IPS-15b (cell line): ENCODE results near the gene LRCH2.

Experiments
- H3K27me3 ChIP-seq: one replicate; pipeline ENCODE4 v1.6.1; 2013; ENCODE audit warnings: low read length; ENCODE audit not compliant: control insufficient read depth, insufficient read depth
- H3K36me3 ChIP-seq: one replicate; pipeline ENCODE4 v1.6.1; 2013; ENCODE audit warnings: low read length; ENCODE audit not compliant: control insufficient read depth, insufficient read depth
- H3K4me1 ChIP-seq: one replicate; pipeline ENCODE4 v1.6.1; 2013; ENCODE audit warnings: mild to moderate bottlenecking, low read length; ENCODE audit not compliant: control insufficient read depth, insufficient read depth
- H3K4me3 ChIP-seq: one replicate; pipeline ENCODE4 v1.5.1; 2013; ENCODE audit warnings: low read depth, low read length
- H3K9ac ChIP-seq: one replicate; pipeline ENCODE4 v1.6.1; 2013; ENCODE audit warnings: low read depth, mild to moderate bottlenecking, low read length
- H3K9me3 ChIP-seq: one replicate; pipeline ENCODE4 v1.6.1; 2013; ENCODE audit warnings: mild to moderate bottlenecking, low read length; ENCODE audit not compliant: control insufficient read depth, insufficient read depth

LRCH2 gene

DNA sequence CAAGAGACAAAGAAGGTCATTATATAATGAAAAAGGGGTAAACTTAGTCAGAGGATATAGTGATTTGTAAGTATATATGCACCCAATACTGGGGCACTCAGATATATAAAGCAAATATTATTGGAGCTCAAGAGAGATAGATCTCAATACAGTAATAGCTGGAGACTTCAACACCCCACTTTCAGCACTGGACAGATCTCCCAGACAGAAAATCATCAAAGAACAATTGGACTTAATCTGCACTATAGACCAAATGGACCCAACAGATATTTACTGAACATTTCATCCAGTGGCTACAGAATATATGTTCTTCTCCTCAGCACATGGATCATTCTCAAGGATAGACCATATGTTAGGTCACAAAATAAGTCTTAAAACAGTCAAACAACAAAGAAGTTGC lies 91.8 kb downstream of the LRCH2 start:
- no peak overlapping the region for H3K4me3 ChIP-seq
- H3K27me3 ChIP-seq = no peaks in the 10 kb centered on the region
- no peaks in the 10 kb centered on the region for H3K4me1 ChIP-seq
- H3K9ac ChIP-seq = no peak overlapping the region
- peaks cover 4% of the 10 kb centered on the region for H3K9me3 ChIP-seq
- H3K36me3 ChIP-seq = peaks cover 6% of the 10 kb centered on the region

DNA sequence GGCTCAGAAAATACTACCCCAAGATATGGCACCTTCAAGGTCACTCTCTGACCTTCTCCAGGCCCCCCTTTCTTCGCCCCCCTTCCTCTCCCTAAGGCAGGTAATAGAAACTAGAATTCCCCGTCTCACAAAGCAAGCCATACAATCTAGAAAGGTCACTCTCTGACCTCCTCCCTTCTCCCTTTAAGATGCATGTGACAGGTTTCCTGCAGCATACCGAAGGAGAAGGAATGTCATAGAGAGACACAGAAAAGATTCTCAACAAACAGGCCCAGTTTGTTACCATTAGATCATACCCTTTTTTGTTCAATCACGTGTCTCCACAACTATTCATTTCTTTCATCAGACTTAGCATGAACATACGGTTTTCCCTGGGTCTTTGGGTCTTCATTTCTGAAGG lies 95.9 kb downstream of the LRCH2 start:
- H3K9me3 ChIP-seq = no peaks in the 10 kb centered on the region
- H3K9ac ChIP-seq = no peak overlapping the region
- no peaks in the 10 kb centered on the region for H3K4me1 ChIP-seq
- peaks cover 6% of the 10 kb centered on the region for H3K36me3 ChIP-seq
- H3K4me3 ChIP-seq = no peak overlapping the region
- no peaks in the 10 kb centered on the region for H3K27me3 ChIP-seq

DNA sequence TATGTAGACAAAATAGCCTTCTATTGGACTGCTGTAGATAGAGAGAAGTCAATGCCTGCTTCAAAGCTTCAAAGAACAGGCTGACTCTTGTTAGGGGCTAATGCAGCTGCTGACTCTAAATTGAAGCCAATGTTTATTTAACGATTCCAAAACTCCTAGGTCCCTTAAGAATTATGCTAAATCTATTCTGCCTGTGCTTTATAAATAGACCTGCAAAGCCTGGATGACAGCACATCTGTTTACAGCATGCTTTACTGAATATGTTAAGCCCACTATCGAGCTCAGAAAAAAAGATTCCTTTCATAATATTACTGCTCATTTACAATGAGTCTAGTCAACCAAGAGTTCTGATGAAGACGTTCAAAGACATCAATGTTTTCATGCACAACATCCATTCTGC lies 99.5 kb downstream of the LRCH2 start:
- no peaks in the 10 kb centered on the region for H3K27me3 ChIP-seq
- H3K4me3 ChIP-seq = no peak overlapping the region
- no peaks in the 10 kb centered on the region for H3K9me3 ChIP-seq
- H3K36me3 ChIP-seq = no peaks in the 10 kb centered on the region
- H3K4me1 ChIP-seq = no peaks in the 10 kb centered on the region
- H3K9ac ChIP-seq = no peak overlapping the region

DNA sequence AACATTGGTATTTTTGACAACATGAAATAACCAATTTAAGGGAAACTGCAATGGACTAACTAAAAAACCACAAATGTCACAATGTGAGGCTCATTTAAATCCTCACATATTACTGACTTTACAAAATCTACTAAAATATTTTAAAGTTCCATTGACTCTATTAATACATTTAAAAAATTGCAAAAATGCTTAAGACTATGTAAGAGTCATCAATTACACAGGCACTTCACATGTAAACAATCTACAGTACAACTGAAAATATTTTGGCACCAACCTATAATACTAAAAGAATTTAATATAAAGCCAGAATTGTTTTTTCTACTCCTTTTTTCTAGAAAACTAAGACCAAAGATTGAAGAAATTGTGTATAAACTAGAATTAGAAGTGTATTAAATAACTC lies 121.5 kb downstream of the LRCH2 start:
- Histone ChIP-seq H3K36me3 (no peaks in the 10 kb centered on the region), H3K4me3 (no peak overlapping the region), H3K9ac (no peak overlapping the region), H3K4me1 (peaks cover 3% of the 10 kb centered on the region), H3K27me3 (no peaks in the 10 kb centered on the region), H3K9me3 (no peaks in the 10 kb centered on the region)

DNA sequence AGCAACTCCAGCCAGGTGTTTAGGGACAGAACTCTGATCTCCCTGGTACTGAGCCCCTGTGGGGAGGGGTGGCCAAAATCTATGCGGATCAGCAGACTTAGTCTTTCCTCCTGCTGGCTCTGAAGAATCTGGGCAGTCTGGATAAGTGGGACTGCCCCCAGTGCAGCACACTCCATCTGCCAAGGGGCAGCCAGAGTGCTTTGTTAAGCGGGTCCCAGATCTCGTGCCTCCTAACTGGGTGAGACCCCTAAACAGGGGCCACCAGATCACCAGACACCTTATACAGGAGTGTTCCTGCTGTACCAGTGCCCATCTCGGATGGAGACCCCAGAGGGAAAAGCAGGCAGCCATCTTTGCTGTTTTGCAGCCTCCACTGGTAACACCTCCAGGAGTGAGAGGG lies 135.0 kb downstream of the LRCH2 start:
- Histone ChIP-seq H3K4me3 (no peak overlapping the region), H3K27me3 (no peaks in the 10 kb centered on the region), H3K9ac (no peak overlapping the region), H3K36me3 (no peaks in the 10 kb centered on the region), H3K9me3 (no peaks in the 10 kb centered on the region), H3K4me1 (no peaks in the 10 kb centered on the region)

DNA sequence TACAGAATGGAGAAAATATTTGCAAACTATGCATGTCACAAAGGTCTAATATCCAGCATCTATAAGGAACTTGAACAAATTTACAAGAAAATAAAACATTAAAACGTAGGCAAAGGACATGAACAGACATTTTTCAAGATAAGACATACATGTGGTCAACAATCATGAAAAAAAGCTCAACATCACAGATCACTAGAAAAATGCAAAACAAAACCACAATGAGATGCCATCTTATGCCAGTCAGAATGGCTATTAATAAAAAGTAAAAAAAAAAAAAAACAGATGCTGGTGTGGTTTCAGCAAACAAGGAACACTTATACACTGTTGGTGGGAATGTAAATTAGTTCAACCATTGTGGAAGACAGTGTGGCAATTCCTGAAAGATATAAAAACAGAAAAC lies 140.7 kb downstream of the LRCH2 start:
- no peaks in the 10 kb centered on the region for H3K4me1 ChIP-seq
- H3K9ac ChIP-seq = no peak overlapping the region
- no peaks in the 10 kb centered on the region for H3K27me3 ChIP-seq
- H3K36me3 ChIP-seq = no peaks in the 10 kb centered on the region
- no peak overlapping the region for H3K4me3 ChIP-seq
- no peaks in the 10 kb centered on the region for H3K9me3 ChIP-seq

DNA sequence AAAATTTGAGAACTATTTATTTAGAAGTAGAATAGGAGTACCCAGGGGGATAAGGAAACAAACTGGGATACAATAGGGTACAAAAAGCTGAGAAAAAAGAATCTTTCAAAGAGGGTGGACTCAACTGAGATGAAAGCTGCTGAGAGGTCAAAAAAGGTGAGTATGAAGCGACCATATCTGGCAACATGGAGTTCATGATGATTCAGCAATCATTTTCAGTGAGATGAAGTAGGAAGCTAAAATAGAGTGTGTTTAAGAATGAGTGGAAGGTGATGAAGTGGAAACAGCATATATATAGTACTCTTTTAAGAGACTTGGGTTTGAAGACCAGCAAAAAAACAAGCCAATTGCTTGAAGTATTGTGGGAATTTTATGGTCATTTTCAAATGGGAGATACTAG lies 144.5 kb downstream of the LRCH2 start:
- H3K9me3 ChIP-seq = no peaks in the 10 kb centered on the region
- no peak overlapping the region for H3K9ac ChIP-seq
- no peaks in the 10 kb centered on the region for H3K27me3 ChIP-seq
- H3K4me1 ChIP-seq = no peaks in the 10 kb centered on the region
- H3K4me3 ChIP-seq = no peak overlapping the region
- H3K36me3 ChIP-seq = no peaks in the 10 kb centered on the region

DNA sequence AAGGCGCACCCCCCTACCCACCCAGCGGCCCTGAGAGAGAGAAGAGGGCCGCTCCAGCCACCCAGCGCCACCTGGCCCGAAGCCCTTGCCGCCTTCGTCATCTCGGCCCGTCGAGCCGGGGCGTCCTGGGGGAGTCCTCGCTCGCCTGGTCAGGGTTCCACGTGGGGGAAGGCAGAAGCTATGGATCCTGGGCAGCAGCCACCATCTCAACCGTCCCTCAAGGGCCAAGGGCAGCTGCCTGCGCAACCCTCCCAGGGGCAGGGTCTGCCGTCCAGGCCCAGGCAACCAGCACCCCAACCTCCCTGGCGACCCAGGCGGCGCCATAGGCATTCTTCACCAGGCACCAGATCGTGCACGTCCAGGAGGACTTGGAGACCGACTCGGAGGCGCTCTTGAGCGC lies 165.0 kb downstream of the LRCH2 start:
- no peaks in the 10 kb centered on the region for H3K36me3 ChIP-seq
- H3K4me1 ChIP-seq = no peaks in the 10 kb centered on the region
- no peak overlapping the region for H3K9ac ChIP-seq
- H3K9me3 ChIP-seq = no peaks in the 10 kb centered on the region
- no peaks in the 10 kb centered on the region for H3K27me3 ChIP-seq
- H3K4me3 ChIP-seq = no peak overlapping the region

DNA sequence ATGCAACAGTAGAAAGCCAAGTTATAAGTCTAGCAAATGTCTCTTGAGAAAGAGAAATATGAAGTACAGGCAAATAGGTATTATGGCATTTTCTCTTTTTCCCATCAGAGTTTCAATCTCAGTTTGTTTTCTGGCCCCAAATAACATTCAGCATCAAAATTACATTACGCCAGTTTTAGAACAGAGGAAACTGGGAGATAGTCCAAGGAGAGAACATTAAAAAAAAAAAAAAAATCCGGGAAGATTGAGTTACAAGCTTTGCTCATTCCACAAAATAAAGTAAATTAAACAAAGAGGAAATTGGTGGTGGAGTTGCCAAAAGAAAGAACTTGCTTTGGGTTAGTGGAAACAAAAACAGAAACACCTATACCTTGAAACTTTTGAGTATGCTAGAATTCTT lies 166.1 kb downstream of the LRCH2 start:
- no peaks in the 10 kb centered on the region for H3K4me1 ChIP-seq
- no peak overlapping the region for H3K9ac ChIP-seq
- no peaks in the 10 kb centered on the region for H3K36me3 ChIP-seq
- no peak overlapping the region for H3K4me3 ChIP-seq
- no peaks in the 10 kb centered on the region for H3K9me3 ChIP-seq
- no peaks in the 10 kb centered on the region for H3K27me3 ChIP-seq

DNA sequence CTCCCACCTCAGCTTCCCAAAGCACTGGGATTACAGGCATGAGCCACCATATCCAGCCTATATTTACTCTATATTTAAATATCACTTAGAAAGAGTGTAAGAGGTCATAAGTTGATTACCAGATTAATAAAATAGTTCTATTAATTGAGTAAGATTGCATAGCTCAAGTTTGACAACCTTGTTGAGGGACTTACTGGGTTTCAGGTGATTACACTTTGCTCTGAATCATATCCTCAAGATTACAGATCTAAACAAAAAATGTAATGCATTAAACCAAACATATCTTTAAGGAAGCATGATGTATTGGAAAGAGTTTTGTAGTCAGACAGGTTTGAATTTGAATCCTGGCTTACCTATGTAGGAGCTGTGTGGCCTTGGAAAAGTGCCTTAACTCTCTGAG lies 168.6 kb downstream of the LRCH2 start:
- H3K9ac ChIP-seq = no peak overlapping the region
- no peaks in the 10 kb centered on the region for H3K9me3 ChIP-seq
- no peaks in the 10 kb centered on the region for H3K36me3 ChIP-seq
- no peak overlapping the region for H3K4me3 ChIP-seq
- H3K27me3 ChIP-seq = no peaks in the 10 kb centered on the region
- H3K4me1 ChIP-seq = no peaks in the 10 kb centered on the region
